ENCODE data around the gene CDC26. TPM values are rescaled to one million over a fixed set of nuclear protein-coding genes. Genes with fewer than 3 reads are reported as not detected.

CDC26 gene
- total and polyA plus RNA-seq, 2 experiments from 2014 or later: 21.6 to 67.2 TPM

DNA sequence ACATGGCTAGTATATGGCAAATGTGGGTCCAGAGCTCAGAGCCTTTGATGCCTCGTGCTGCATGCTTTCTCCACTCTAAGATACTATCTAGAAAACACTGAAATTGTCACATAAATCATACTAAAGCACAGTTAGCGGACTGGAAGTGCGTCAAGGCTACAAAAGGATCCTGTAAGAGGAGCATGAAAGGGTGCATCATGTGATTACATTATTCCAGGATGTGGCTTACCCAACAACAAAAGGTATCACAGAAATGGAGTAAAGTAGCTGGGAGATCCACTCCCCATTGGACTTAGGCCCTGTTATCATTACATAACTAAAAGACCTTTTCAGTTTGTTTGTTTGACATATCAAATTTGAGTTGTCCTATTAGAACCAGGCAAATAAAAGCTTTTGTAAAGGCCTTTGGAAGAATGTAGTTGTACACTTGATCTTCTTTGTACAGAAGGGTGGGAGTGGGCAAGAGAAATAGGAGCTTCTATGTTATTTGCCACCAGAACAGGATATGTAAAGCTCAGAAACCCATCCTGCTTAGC is 47.2 kb downstream of the CDC26 start:
- Histone ChIP-seq H4K20me1 (ENCODE audit: insufficient read depth) (peaks cover 9% of the 10 kb centered on the region; the same call in 1 of the 2 replicates), H3K27me3 (replicated peaks; ENCODE audit: insufficient read depth) (no peaks in the 10 kb centered on the region), H2AFZ (no peak overlapping the region), H3K9me3 (ENCODE audit: low read depth) (no peaks in the 10 kb centered on the region), H3K4me1 (ENCODE audit: insufficient read depth) (peaks cover 23% of the 10 kb centered on the region), H3K36me3 (ENCODE audit: low read depth) (peaks cover 13% of the 10 kb centered on the region; the same call in 1 of the 2 replicates), H3F3A (ENCODE audit: insufficient read depth) (no peaks in the 10 kb centered on the region), H3K4me3 (no peak overlapping the region), H3K9me2 (ENCODE audit: insufficient read depth) (no peaks in the 10 kb centered on the region), H3K9ac (no peak overlapping the region), H3K4me2 (ENCODE audit: unreplicated experiment) (no peak overlapping the region), H3K27ac (no peak overlapping the region), H3K79me2 (ENCODE audit: insufficient read depth) (peaks cover 97% of the 10 kb centered on the region)
- in situ Hi-C loops (cut with MboI): no loop called here
- no peak for DNase-seq
- WGBS, 2 experiments (ENCODE audit: low coverage in 1 of 2, low lambda C conversion rate in 2 of 2, missing lambda C conversion rate in 2 of 2): 67 to 68% methylated on average over 3 of the region's 3 CpGs
- TF ChIP-seq EZH2phosphoT487 (IDR thresholded peaks at IDR 0.05; ENCODE audit: insufficient read depth, low read depth): no peak
- TF ChIP-seq EZH2 (IDR thresholded peaks at IDR 0.05; ENCODE audit: insufficient read depth, poor library complexity, severe bottlenecking): no peak

- Histone ChIP-seq H3K4me3 (no peak overlapping the region), H3K27me3 (replicated peaks; ENCODE audit: insufficient read depth) (no peaks in the 10 kb centered on the region), H3K4me1 (ENCODE audit: insufficient read depth) (peaks cover 28% of the 10 kb centered on the region), H3F3A (ENCODE audit: insufficient read depth) (no peaks in the 10 kb centered on the region), H2AFZ (no peak overlapping the region), H3K9ac (no peak overlapping the region), H3K27ac (no peak overlapping the region), H4K20me1 (ENCODE audit: insufficient read depth) (0 out of 2 replicates have a peak, but pooled peaks cover 6% of the 10 kb centered on the region), H3K79me2 (ENCODE audit: insufficient read depth) (peaks cover 97% of the 10 kb centered on the region), H3K9me3 (ENCODE audit: low read depth) (no peaks in the 10 kb centered on the region), H3K9me2 (ENCODE audit: insufficient read depth) (no peaks in the 10 kb centered on the region), H3K36me3 (ENCODE audit: low read depth) (peaks cover 13% of the 10 kb centered on the region; the same call in 1 of the 2 replicates), H3K4me2 (ENCODE audit: unreplicated experiment) (no peak overlapping the region)
- in situ Hi-C loops (cut with MboI): no loop called here
- WGBS, 2 experiments (ENCODE audit: low coverage in 1 of 2, low lambda C conversion rate in 2 of 2, missing lambda C conversion rate in 2 of 2): 52 to 72% methylated on average over 1 of the region's 1 CpG
- no peak for DNase-seq
- TF ChIP-seq EZH2phosphoT487 (IDR thresholded peaks at IDR 0.05; ENCODE audit: insufficient read depth, low read depth): no peak
- no peak for TF ChIP-seq EZH2 (IDR thresholded peaks at IDR 0.05; ENCODE audit: insufficient read depth, poor library complexity, severe bottlenecking)
These were observed 47.9 kb downstream of the CDC26 start for GRCh38 chr9:113227436-113227835.

GRCh38 chr9:113223963-113224362 is 51.4 kb downstream of the CDC26 start:
- in situ Hi-C loops (cut with MboI): no loop called here
- H3K27ac ChIP-seq: no peak overlapping the region
- TF ChIP-seq EZH2 (IDR thresholded peaks at IDR 0.05; ENCODE audit: insufficient read depth, poor library complexity, severe bottlenecking): no peak
- TF ChIP-seq EZH2phosphoT487 (IDR thresholded peaks at IDR 0.05; ENCODE audit: insufficient read depth, low read depth): no peak
- H3K9ac ChIP-seq: no peak overlapping the region
- H3K27me3 ChIP-seq (replicated peaks; ENCODE audit: insufficient read depth): no peaks in the 10 kb centered on the region
- H3F3A ChIP-seq (ENCODE audit: insufficient read depth): peaks cover 27% of the 10 kb centered on the region
- H2AFZ ChIP-seq: no peak overlapping the region
- H4K20me1 ChIP-seq (ENCODE audit: insufficient read depth): 0 out of 2 replicates have a peak, but pooled peaks cover 3% of the 10 kb centered on the region
- no peaks in the 10 kb centered on the region for H3K9me2 ChIP-seq (ENCODE audit: insufficient read depth)
- no peaks in the 10 kb centered on the region for H3K9me3 ChIP-seq (ENCODE audit: low read depth)
- peak overlapping the region; percentile 99 for H3K4me3 ChIP-seq
- peaks cover 40% of the 10 kb centered on the region for H3K4me1 ChIP-seq (ENCODE audit: insufficient read depth)
- DNase-seq: peak; percentile 45
- H3K79me2 ChIP-seq (ENCODE audit: insufficient read depth): peaks cover 93% of the 10 kb centered on the region
- H3K4me2 ChIP-seq (ENCODE audit: unreplicated experiment): peak overlapping the region; percentile 8
- 83 to 87% methylated on average over 2 of the region's 2 CpGs for WGBS, 2 experiments (ENCODE audit: low coverage in 1 of 2, low lambda C conversion rate in 2 of 2, missing lambda C conversion rate in 2 of 2)
- peaks cover 13% of the 10 kb centered on the region; the same call in 1 of the 2 replicates for H3K36me3 ChIP-seq (ENCODE audit: low read depth)

GRCh38 chr9:113222482-113222841 is 52.9 kb downstream of the CDC26 start:
- Histone ChIP-seq H2AFZ (peak overlapping the region; percentile 88), H3K27me3 (replicated peaks; ENCODE audit: insufficient read depth) (no peaks in the 10 kb centered on the region), H3K9me3 (ENCODE audit: low read depth) (no peaks in the 10 kb centered on the region), H3K9me2 (ENCODE audit: insufficient read depth) (no peaks in the 10 kb centered on the region), H3K27ac (peak overlapping the region; percentile 72), H3K79me2 (ENCODE audit: insufficient read depth) (peaks cover 93% of the 10 kb centered on the region), H3K9ac (peak overlapping the region; percentile 89), H3K4me2 (ENCODE audit: unreplicated experiment) (peak overlapping the region; percentile 96), H3F3A (ENCODE audit: insufficient read depth) (peaks cover 27% of the 10 kb centered on the region), H3K36me3 (ENCODE audit: low read depth) (peaks cover 14% of the 10 kb centered on the region; the same call in 1 of the 2 replicates), H3K4me1 (ENCODE audit: insufficient read depth) (peaks cover 40% of the 10 kb centered on the region), H3K4me3 (peak overlapping the region; percentile 99), H4K20me1 (ENCODE audit: insufficient read depth) (0 out of 2 replicates have a peak, but pooled peaks cover 3% of the 10 kb centered on the region)
- no peak for TF ChIP-seq EZH2phosphoT487 (IDR thresholded peaks at IDR 0.05; ENCODE audit: insufficient read depth, low read depth)
- TF ChIP-seq EZH2 (IDR thresholded peaks at IDR 0.05; ENCODE audit: insufficient read depth, poor library complexity, severe bottlenecking): no peak
- DNase-seq: peak; percentile 74
- in situ Hi-C loops (cut with MboI): no loop called here
- WGBS, 2 experiments (ENCODE audit: low coverage in 1 of 2, low lambda C conversion rate in 2 of 2, missing lambda C conversion rate in 2 of 2): 27 to 29% methylated on average over 5 of the region's 5 CpGs
